SKM-1 (cell line): ENCODE results near the gene RAB6B.

Experiments
- DNase-seq: peaks from one replicate; lab custom pipeline; 2025; ENCODE audit not compliant: unreplicated experiment; lab: John Stamatoyannopoulos, UW

Gene RAB6B

GRCh38 chr3:133775835-133776234, 119.8 kb downstream of the RAB6B start:
- DNase-seq, result no peak

- DNase-seq, result no peak
These were observed 120.4 kb downstream of the RAB6B start for GRCh38 chr3:133775309-133775708.
